Measurements from ENCODE around the gene UBD. TPM values are rescaled to one million over a fixed set of nuclear protein-coding genes. Genes with fewer than 3 reads are reported as not detected.

The UBD gene
- total RNA-seq = 1 to 10 TPM in 2 of 3 donors, under 1 TPM in 1; 0.80 to 2.9 (median 2.0) TPM

- no peak within 1 kb of the TSS for H3K4me3 ChIP-seq
- no peak for DNase-seq (ENCODE audit: low spot score in 2 of 2)
- peaks cover 0 to 12% of the 10 kb centered on the region in 2 donors for H3K27me3 ChIP-seq
- no peaks in the 10 kb centered on the region for H3K4me1 ChIP-seq
- no peaks in the 10 kb centered on the region for H3K9me3 ChIP-seq
- intact Hi-C loops (cut with DNase I; ENCODE audit: low total_unique reads) = no loop called here
- no peaks in the 10 kb centered on the region for H3K36me3 ChIP-seq
- TF ChIP-seq POLR2A (IDR thresholded peaks at IDR 0.05) (no peak), CTCF (IDR thresholded peaks at IDR 0.05) (no peak), POLR2AphosphoS5 (IDR thresholded peaks at IDR 0.05) (no peak)
- no peak within 1 kb of the TSS for H3K27ac ChIP-seq
Measured at GRCh38 chr6:29559524-29560287, at the start of gene UBD. UBD (minus strand) TSS chr6:29559732; CDS start chr6:29559701, 31 bp downstream.

GRCh38 chr6:29608131-29608530 lies 48.6 kb upstream of the UBD start:
- DNase-seq (ENCODE audit: low spot score in 2 of 2) = no peak
- no peak overlapping the region for H3K4me3 ChIP-seq
- no peak overlapping the region for H3K27ac ChIP-seq
- no peaks in the 10 kb centered on the region for H3K9me3 ChIP-seq
- H3K36me3 ChIP-seq = no peaks in the 10 kb centered on the region
- no peak for TF ChIP-seq POLR2A (IDR thresholded peaks at IDR 0.05)
- TF ChIP-seq POLR2AphosphoS5 (IDR thresholded peaks at IDR 0.05) = no peak
- no peak for TF ChIP-seq CTCF (IDR thresholded peaks at IDR 0.05)
- intact Hi-C loops (cut with DNase I; ENCODE audit: low total_unique reads) = no loop called here
- no peaks in the 10 kb centered on the region for H3K4me1 ChIP-seq
- H3K27me3 ChIP-seq = no peaks in the 10 kb centered on the region

GRCh38 chr6:29603930-29604329 lies 44.4 kb upstream of the UBD start:
- no peaks in the 10 kb centered on the region for H3K36me3 ChIP-seq
- no peaks in the 10 kb centered on the region for H3K4me1 ChIP-seq
- intact Hi-C loops (cut with DNase I; ENCODE audit: low total_unique reads) = no loop called here
- H3K9me3 ChIP-seq = no peaks in the 10 kb centered on the region
- no peak for DNase-seq (ENCODE audit: low spot score in 2 of 2)
- no peaks in the 10 kb centered on the region for H3K27me3 ChIP-seq
- H3K27ac ChIP-seq = no peak overlapping the region
- no peak overlapping the region for H3K4me3 ChIP-seq
- TF ChIP-seq POLR2AphosphoS5 (IDR thresholded peaks at IDR 0.05) (no peak), CTCF (IDR thresholded peaks at IDR 0.05) (no peak)

GRCh38 chr6:29603456-29603855 lies 43.9 kb upstream of the UBD start:
- no peak for TF ChIP-seq POLR2A (IDR thresholded peaks at IDR 0.05)
- TF ChIP-seq POLR2AphosphoS5 (IDR thresholded peaks at IDR 0.05) = no peak
- TF ChIP-seq CTCF (IDR thresholded peaks at IDR 0.05) = no peak
- Histone ChIP-seq H3K36me3 (no peaks in the 10 kb centered on the region), H3K9me3 (no peaks in the 10 kb centered on the region), H3K4me1 (no peaks in the 10 kb centered on the region), H3K27me3 (no peaks in the 10 kb centered on the region), H3K27ac (no peak overlapping the region), H3K4me3 (no peak overlapping the region)
- no peak for DNase-seq (ENCODE audit: low spot score in 2 of 2)
- intact Hi-C loops (cut with DNase I; ENCODE audit: low total_unique reads) = no loop called here

- no peaks in the 10 kb centered on the region for H3K9me3 ChIP-seq
- no peak for DNase-seq (ENCODE audit: low spot score in 2 of 2)
- intact Hi-C loops (cut with DNase I; ENCODE audit: low total_unique reads) = no loop called here
- no peaks in the 10 kb centered on the region for H3K27me3 ChIP-seq
- TF ChIP-seq CTCF (IDR thresholded peaks at IDR 0.05) (no peak), POLR2A (IDR thresholded peaks at IDR 0.05) (no peak), POLR2AphosphoS5 (IDR thresholded peaks at IDR 0.05) (no peak)
- H3K4me1 ChIP-seq = no peaks in the 10 kb centered on the region
- no peaks in the 10 kb centered on the region for H3K36me3 ChIP-seq
- H3K27ac ChIP-seq = no peak overlapping the region
- no peak overlapping the region for H3K4me3 ChIP-seq
Measured at GRCh38 chr6:29602564-29603361, 43.2 kb upstream of the UBD start.
